HepG2 (cell line): ENCODE results near the gene SLC5A10. TPM values are rescaled to one million over a fixed set of nuclear protein-coding genes. Genes with fewer than 3 reads are reported as not detected.
A peak's percentile ranks its signal among the peaks of the same experiment; 100 is the strongest.

ENCODE experiments used
- HMGA1 ChIP-seq: sonication (generic); formaldehyde crosslinking; conservative IDR thresholded peaks from 2 replicates; pipeline ENCODE4 v1.4.0; 2020; ENCODE audit warnings: missing genetic modification reagents
- MYC ChIP-seq: sonication (generic); formaldehyde crosslinking; IDR thresholded peaks from 2 replicates; pipeline ENCODE4 v1.9.0; 2021; ENCODE audit warnings: missing genetic modification reagents, borderline replicate concordance
- RXRA ChIP-seq: sonication (generic); formaldehyde crosslinking; IDR thresholded peaks from 2 replicates; pipeline ENCODE4 v1.5.1; 2020; ENCODE audit warnings: missing genetic modification reagents
- polyA plus RNA-seq, 8 experiments: library from polyadenylated mRNA; depleted of rRNA in 3 of 8; stranded (reverse) in 7 of 8; unstranded in 1 of 8; fragments of >200 nt; fragmentation: Illumina TruSeq in 4 of 8; extraction: Trizol in 4 of 8; gene quantifications; 2 replicates each; pipeline versions ENCODE4 v1.2.1 to v1.2.3, GENCODE V29; 2011 to 2016; ENCODE audit warnings: low read depth in 4 of 8, missing spikeins in 1 of 8, mixed read lengths in 1 of 8; ENCODE audit not compliant: insufficient read depth in 1 of 8
- total RNA-seq, 5 experiments: library from RNA; depleted of rRNA; stranded (reverse); fragments of >200 nt; fragmentation: Illumina TruSeq; extraction: Trizol; gene quantifications; 2 replicates each; pipeline ENCODE4 v1.2.3, GENCODE V29; 2016; ENCODE audit warnings: low read depth in 1 of 5
- TF ChIP-seq, protein P1 (sequence below): sonication (generic); formaldehyde crosslinking; IDR thresholded peaks from 2 replicates; pipeline ENCODE4 v1.5.1; 2020; ENCODE audit warnings: mild to moderate bottlenecking, missing genetic modification reagents, moderate library complexity
- TF ChIP-seq, protein P2 (sequence below): sonication (generic); formaldehyde crosslinking; IDR thresholded peaks from 2 replicates; pipeline ENCODE4 v1.4.0; 2020; ENCODE audit warnings: missing genetic modification reagents, borderline replicate concordance
- TF ChIP-seq, protein P3 (sequence below): sonication (generic); formaldehyde crosslinking; IDR thresholded peaks from 2 replicates; pipeline ENCODE4 v1.4.0; 2020; ENCODE audit warnings: missing genetic modification reagents
- TF ChIP-seq, protein P4 (sequence below): sonication (generic); formaldehyde crosslinking; IDR thresholded peaks from 2 replicates; pipeline ENCODE4 v1.4.0; 2020; ENCODE audit warnings: mild to moderate bottlenecking, missing genetic modification reagents, borderline replicate concordance
- TF ChIP-seq, protein P5 (sequence below): sonication (generic); formaldehyde crosslinking; IDR thresholded peaks from 2 replicates; pipeline ENCODE4 v1.5.1; 2020; ENCODE audit warnings: missing genetic modification reagents, mild to moderate bottlenecking, borderline replicate concordance

The SLC5A10 gene
- total and polyA plus RNA-seq, 2 of the 13 experiments (the other 11 are each of a cell fraction or from before 2014, with no cell fraction given), result 0.05 TPM; not detected in 1

DNA sequence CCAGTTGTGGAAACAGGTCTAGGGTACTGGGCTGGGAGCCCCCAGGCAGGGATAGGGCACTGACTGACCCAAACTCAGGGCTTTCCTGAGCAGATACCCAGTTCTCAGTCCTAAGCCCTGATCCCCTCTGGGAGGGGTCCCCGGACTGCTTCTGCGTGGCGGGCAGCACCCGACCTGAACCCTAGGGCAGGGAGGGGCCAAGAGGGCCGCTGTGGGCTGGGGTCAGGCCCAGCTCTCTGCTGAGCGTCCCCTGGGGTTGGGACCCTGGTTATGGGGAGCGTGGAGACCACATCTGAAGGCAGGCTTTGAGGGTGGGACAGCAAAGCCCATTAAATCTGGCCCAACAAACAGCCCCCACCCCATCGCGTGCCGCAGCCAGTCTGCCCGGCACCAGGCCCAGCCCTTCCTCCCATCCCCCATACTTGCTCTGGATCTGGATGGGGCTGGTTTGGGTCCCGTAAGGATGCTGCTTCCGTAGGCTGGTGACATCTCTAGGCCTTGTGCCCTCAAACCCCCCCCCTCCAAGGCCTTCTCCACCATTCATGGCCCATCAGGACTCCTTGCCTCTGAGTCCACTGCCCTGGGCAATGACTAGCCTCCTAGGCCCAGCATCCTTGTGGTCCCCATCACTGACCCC, 53.3 kb downstream of the SLC5A10 start (continued):
- TF ChIP-seq, protein P1, sequence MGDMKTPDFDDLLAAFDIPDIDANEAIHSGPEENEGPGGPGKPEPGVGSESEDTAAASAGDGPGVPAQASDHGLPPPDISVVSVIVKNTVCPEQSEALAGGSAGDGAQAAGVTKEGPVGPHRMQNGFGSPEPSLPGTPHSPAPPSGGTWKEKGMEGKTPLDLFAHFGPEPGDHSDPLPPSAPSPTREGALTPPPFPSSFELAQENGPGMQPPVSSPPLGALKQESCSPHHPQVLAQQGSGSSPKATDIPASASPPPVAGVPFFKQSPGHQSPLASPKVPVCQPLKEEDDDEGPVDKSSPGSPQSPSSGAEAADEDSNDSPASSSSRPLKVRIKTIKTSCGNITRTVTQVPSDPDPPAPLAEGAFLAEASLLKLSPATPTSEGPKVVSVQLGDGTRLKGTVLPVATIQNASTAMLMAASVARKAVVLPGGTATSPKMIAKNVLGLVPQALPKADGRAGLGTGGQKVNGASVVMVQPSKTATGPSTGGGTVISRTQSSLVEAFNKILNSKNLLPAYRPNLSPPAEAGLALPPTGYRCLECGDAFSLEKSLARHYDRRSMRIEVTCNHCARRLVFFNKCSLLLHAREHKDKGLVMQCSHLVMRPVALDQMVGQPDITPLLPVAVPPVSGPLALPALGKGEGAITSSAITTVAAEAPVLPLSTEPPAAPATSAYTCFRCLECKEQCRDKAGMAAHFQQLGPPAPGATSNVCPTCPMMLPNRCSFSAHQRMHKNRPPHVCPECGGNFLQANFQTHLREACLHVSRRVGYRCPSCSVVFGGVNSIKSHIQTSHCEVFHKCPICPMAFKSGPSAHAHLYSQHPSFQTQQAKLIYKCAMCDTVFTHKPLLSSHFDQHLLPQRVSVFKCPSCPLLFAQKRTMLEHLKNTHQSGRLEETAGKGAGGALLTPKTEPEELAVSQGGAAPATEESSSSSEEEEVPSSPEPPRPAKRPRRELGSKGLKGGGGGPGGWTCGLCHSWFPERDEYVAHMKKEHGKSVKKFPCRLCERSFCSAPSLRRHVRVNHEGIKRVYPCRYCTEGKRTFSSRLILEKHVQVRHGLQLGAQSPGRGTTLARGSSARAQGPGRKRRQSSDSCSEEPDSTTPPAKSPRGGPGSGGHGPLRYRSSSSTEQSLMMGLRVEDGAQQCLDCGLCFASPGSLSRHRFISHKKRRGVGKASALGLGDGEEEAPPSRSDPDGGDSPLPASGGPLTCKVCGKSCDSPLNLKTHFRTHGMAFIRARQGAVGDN (CRISPR knock-in tag), result peak; percentile 61; the same call in 1 of the 2 replicates
- TF ChIP-seq, protein P2, sequence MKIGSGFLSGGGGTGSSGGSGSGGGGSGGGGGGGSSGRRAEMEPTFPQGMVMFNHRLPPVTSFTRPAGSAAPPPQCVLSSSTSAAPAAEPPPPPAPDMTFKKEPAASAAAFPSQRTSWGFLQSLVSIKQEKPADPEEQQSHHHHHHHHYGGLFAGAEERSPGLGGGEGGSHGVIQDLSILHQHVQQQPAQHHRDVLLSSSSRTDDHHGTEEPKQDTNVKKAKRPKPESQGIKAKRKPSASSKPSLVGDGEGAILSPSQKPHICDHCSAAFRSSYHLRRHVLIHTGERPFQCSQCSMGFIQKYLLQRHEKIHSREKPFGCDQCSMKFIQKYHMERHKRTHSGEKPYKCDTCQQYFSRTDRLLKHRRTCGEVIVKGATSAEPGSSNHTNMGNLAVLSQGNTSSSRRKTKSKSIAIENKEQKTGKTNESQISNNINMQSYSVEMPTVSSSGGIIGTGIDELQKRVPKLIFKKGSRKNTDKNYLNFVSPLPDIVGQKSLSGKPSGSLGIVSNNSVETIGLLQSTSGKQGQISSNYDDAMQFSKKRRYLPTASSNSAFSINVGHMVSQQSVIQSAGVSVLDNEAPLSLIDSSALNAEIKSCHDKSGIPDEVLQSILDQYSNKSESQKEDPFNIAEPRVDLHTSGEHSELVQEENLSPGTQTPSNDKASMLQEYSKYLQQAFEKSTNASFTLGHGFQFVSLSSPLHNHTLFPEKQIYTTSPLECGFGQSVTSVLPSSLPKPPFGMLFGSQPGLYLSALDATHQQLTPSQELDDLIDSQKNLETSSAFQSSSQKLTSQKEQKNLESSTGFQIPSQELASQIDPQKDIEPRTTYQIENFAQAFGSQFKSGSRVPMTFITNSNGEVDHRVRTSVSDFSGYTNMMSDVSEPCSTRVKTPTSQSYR (CRISPR knock-in tag), result peak; percentile 77
- TF ChIP-seq RXRA (peak; percentile 58; the same call in 1 of the 2 replicates), HMGA1 (no peak), MYC (CRISPR knock-in tag) (peak; percentile 38; the same call in 1 of the 2 replicates)
- TF ChIP-seq, protein P3, sequence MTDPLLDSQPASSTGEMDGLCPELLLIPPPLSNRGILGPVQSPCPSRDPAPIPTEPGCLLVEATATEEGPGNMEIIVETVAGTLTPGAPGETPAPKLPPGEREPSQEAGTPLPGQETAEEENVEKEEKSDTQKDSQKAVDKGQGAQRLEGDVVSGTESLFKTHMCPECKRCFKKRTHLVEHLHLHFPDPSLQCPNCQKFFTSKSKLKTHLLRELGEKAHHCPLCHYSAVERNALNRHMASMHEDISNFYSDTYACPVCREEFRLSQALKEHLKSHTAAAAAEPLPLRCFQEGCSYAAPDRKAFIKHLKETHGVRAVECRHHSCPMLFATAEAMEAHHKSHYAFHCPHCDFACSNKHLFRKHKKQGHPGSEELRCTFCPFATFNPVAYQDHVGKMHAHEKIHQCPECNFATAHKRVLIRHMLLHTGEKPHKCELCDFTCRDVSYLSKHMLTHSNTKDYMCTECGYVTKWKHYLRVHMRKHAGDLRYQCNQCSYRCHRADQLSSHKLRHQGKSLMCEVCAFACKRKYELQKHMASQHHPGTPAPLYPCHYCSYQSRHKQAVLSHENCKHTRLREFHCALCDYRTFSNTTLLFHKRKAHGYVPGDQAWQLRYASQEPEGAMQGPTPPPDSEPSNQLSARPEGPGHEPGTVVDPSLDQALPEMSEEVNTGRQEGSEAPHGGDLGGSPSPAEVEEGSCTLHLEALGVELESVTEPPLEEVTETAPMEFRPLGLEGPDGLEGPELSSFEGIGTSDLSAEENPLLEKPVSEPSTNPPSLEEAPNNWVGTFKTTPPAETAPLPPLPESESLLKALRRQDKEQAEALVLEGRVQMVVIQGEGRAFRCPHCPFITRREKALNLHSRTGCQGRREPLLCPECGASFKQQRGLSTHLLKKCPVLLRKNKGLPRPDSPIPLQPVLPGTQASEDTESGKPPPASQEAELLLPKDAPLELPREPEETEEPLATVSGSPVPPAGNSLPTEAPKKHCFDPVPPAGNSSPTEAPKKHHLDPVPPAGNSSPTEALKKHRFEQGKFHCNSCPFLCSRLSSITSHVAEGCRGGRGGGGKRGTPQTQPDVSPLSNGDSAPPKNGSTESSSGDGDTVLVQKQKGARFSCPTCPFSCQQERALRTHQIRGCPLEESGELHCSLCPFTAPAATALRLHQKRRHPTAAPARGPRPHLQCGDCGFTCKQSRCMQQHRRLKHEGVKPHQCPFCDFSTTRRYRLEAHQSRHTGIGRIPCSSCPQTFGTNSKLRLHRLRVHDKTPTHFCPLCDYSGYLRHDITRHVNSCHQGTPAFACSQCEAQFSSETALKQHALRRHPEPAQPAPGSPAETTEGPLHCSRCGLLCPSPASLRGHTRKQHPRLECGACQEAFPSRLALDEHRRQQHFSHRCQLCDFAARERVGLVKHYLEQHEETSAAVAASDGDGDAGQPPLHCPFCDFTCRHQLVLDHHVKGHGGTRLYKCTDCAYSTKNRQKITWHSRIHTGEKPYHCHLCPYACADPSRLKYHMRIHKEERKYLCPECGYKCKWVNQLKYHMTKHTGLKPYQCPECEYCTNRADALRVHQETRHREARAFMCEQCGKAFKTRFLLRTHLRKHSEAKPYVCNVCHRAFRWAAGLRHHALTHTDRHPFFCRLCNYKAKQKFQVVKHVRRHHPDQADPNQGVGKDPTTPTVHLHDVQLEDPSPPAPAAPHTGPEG, result no peak
- TF ChIP-seq, protein P4, sequence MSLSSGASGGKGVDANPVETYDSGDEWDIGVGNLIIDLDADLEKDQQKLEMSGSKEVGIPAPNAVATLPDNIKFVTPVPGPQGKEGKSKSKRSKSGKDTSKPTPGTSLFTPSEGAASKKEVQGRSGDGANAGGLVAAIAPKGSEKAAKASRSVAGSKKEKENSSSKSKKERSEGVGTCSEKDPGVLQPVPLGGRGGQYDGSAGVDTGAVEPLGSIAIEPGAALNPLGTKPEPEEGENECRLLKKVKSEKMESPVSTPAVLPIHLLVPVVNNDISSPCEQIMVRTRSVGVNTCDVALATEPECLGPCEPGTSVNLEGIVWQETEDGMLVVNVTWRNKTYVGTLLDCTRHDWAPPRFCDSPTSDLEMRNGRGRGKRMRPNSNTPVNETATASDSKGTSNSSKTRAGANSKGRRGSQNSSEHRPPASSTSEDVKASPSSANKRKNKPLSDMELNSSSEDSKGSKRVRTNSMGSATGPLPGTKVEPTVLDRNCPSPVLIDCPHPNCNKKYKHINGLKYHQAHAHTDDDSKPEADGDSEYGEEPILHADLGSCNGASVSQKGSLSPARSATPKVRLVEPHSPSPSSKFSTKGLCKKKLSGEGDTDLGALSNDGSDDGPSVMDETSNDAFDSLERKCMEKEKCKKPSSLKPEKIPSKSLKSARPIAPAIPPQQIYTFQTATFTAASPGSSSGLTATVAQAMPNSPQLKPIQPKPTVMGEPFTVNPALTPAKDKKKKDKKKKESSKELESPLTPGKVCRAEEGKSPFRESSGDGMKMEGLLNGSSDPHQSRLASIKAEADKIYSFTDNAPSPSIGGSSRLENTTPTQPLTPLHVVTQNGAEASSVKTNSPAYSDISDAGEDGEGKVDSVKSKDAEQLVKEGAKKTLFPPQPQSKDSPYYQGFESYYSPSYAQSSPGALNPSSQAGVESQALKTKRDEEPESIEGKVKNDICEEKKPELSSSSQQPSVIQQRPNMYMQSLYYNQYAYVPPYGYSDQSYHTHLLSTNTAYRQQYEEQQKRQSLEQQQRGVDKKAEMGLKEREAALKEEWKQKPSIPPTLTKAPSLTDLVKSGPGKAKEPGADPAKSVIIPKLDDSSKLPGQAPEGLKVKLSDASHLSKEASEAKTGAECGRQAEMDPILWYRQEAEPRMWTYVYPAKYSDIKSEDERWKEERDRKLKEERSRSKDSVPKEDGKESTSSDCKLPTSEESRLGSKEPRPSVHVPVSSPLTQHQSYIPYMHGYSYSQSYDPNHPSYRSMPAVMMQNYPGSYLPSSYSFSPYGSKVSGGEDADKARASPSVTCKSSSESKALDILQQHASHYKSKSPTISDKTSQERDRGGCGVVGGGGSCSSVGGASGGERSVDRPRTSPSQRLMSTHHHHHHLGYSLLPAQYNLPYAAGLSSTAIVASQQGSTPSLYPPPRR (CRISPR knock-in tag), result no peak
- TF ChIP-seq, protein P5, sequence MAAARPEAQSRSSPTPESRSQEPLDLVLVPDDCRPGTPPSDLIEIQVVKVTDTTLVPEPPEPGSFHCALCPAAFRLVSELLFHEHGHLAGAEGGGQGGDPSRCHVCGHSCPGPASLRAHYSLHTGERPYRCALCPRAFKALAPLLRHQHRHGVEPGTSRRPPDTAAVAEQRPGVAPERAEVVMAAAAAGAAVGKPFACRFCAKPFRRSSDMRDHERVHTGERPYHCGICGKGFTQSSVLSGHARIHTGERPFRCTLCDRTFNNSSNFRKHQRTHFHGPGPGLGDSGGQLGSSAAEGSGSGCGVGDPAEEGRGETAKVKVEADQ, result peak; percentile 85; the same call in 1 of the 2 replicates
